SKM-1 treated with dmso at 0.1 percent for 144 hours (cell line): ENCODE data around the gene ATG16L1.
A peak's percentile ranks its signal among the peaks of the same experiment; 100 is the strongest.
"Not testable (repeated sequence)": the region's sequence is repeated elsewhere in the genome, so short reads cannot be mapped to it uniquely, and the experiment has no call there.

Experiments used
- DNase-seq: peaks from one replicate; lab custom pipeline; 2025; ENCODE audit not compliant: unreplicated experiment; lab: John Stamatoyannopoulos, UW

The ATG16L1 gene

DNA sequence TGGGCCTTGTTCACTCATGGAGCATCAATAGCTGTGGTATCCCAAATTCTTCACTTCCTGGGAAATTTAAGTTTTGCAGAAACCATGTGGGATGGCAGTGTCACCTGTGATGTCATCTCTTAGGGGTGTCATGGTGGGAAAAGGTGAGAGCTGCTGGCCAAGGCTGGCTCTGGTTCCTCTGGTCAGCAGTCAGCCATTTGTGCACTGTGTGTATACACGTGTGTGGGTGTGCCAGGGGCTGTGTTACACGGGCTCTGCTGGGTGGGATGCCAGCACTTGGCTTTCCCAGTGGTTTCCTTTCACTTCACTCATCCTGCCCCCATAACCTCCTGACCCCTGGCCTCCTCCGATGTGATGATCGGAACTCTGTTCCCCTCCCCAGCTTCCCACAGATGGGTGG, 77.4 kb downstream of the ATG16L1 start:
- no peak for DNase-seq

DNA sequence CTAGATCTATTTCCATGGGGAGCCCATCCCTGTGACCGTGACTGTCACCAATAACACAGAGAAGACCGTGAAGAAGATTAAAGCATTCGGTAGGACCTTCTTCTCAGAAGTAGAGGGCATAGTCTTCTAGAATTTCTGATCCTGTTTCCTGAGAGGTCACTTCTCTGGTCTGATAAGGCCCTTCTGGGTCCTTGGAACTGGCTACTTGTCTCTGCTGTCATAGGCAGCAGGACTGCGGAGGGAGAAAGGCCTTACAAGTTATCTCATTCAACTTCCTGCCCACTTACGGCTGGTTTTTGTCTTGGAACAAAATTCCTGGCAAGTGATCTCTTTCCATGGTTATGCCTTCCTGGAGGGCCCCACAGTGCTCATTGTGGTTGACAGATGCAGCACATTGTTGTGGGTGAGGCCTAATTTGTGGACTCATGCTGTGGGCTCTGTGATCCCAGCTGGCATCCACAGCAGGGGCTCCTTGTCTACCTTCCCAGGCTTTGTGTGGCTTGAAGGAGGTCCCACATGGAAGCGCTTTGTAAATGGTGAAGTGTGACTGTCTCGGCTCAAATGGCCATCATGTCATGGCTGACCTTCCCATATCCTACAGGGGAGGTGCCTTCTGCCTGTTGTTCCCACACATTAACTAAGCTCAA, 78.1 kb downstream of the ATG16L1 start:
- DNase-seq = no peak

DNA sequence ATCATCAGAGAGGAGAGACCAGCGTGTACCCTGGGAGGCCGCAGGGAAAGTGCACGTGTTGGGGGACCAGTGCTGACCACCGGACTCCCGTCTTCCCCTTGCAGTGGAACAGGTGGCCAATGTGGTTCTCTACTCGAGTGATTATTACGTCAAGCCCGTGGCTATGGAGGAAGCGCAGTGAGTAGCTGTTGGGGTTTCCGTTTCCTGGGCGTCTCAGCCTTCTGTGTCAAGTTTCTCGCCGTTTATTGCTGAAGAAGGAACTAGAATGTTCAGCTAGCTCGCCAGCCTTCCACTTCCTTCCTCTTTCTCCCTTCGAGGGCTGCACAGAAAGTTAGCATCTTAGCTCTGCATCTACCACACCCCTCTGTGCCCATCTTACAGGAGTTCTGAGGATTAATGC, 80.1 kb downstream of the ATG16L1 start:
- peak; percentile 99 for DNase-seq

DNA sequence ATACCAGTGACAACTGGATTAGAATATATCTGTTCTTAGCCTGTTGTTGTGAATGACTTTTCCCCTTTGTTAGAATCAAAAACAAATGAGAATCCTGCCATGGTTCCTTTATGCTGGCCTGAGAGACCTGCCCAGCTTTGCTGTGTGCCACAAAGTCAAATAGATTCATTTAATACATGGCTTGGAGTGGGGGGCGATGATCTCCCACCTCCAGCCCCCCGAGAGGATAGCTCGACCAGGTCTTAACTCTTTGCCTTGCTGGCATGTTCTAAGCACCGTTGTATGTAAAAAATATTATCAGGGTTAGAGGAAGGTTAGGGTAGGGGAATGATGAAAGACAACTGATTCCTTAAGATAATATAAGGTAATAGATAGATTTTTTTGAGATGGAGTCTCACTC, 80.7 kb downstream of the ATG16L1 start:
- DNase-seq = no peak

DNA sequence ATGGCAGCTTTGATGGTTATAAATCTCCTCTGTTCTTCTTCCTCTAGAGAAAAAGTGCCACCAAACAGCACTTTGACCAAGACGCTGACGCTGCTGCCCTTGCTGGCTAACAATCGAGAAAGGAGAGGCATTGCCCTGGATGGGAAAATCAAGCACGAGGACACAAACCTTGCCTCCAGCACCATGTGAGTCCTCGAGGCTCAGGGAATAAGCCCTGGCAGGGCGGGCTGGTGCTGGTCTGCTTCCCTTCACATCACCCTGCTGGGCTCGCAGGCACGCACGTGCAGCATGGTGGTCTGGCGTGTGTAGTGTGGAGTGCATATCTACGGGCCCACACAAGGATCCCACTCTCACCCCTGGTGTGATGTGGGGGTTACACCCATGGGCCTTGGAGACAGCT, 83.4 kb downstream of the ATG16L1 start:
- no peak for DNase-seq

DNA sequence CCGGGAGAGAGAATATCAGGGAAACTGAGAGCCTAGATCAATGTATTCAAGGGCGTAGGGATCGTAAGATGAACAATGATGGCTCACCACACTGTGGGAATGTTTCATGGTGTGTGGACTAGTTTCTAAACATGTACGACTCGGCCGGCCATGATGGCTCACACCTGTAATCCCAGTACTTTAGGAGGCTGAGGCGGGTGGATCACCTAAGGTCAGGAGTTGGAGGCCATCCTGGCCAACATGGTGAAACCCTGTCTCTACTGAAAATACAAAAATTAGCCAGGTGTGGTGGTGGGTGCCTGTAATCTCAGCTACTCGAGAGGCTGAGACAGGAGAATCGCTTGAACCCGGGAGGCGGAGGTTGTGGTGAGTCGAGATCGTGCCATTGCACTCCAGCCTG, 84.6 kb downstream of the ATG16L1 start:
- not testable (repeated sequence) for DNase-seq

DNA sequence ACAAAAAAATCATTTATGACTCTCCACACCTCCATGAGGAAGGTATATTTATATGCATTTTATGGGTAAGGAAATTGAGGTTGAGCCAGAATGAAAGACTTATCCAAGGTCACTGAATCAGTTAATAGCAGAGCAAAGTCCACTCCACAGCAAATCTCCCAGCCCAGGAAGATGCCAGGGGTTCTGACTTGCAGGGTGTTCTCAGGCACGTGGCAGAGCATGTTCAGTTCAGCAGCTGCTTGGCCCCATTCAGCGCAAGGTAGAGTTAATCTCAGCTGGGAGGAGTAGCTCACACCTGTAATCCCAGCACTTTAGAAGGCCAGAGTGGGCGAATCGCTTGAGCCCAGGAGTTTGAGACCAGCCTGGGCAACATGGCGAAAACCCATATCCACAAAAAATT, 85.1 kb downstream of the ATG16L1 start:
- DNase-seq = no peak

DNA sequence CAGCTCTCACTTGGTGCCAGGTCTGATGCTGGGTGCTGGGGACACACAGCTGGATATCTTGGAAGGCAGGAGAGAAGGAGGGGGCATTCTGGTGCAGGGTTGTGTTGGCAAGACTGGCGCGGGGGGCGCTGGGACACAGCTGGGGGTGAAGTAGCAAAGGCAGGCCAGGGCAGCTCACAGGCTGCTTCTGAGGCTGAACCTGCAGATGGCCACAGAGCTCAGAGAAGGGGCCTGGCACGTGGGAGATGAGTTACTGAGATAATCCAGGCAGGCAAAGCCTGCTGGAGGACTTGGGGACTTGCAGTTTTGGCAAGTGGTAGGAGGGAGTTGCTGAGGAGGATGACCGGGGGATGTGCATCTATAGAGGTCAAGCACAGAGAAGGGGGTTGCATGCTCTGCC, 86.6 kb downstream of the ATG16L1 start:
- no peak for DNase-seq

DNA sequence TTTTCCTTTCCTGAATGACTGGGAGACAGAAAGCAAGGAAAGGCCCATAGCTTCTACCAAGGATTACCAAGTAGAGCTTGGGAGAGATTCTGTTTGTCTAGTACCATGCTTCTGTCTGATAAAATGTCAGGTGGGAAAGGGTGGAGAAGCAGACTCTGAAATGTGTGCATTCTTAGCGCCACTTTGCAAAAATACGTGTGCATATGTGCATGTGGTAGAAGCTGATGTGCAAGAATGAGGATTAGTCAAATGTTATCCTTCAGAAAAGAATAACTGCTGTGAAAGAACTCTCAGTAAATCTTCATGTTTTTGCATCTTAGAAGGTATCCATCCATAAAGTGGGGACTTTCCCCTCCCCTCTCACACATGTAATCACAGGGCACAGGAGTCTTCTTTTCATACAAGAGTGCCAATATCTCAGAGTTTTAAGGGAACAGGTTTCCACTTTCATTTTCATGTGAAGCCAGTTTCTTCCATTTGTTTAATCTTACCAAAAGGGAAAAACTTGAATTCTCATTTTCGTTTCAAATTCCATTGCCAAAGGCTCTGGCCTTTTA, 87.4 kb downstream of the ATG16L1 start:
- no peak for DNase-seq

DNA sequence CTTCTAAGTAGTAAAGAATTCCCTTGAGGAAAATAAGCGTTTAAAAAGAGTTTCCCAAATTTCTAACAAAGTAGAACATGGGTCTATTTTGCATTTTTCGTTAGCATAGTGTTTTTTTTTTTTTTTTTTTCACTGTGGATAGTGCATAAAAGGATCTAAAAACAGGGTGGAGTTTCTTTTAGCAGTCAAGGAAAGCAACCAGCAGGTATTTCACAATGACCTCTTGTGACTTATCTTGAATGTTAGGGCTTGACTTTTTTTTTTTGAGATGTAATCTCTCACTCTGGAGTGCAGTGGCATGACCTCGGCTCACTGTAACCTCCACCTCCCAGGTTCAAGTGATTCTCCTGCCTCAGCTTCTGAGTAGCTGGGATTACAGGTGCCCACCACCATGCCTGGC, 88.0 kb downstream of the ATG16L1 start:
- DNase-seq = peak; percentile 20

DNA sequence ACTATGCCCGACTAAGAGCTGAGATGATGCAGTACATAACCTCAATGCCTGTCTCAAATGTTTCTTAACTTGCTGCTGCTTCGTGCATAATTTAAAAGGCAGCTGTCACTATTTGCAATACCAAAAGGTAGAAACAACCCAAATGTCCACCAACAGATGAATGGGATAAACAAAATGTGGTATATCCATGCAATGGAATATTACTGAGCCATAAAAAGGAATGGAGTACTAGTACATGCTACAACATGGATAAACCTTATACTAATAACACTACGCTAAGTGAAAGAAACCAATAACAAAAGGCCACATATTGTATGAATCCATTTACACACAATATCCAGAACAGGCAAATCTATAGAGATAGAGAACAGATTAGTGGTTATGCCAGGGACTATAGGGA, 89.8 kb downstream of the ATG16L1 start:
- DNase-seq = no peak

DNA sequence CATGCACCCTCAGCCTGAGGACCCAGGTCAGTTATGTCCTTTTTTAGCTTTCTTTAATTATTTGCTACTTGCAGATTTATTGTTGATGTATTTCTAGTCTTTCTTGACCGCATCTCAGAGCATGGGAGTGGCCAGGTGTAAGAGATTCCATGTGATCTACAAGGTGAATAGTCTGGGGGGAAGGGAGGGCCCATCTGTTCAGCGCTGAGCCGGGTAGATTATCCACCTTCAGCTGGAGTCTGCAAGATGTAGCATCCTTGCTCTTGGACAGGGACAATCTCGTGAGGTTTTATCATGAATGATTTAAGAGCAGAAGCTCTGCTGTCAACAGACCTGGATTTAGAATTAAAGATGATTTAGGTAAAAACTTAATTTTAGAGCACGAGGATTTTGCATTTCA, 90.8 kb downstream of the ATG16L1 start:
- no peak for DNase-seq

DNA sequence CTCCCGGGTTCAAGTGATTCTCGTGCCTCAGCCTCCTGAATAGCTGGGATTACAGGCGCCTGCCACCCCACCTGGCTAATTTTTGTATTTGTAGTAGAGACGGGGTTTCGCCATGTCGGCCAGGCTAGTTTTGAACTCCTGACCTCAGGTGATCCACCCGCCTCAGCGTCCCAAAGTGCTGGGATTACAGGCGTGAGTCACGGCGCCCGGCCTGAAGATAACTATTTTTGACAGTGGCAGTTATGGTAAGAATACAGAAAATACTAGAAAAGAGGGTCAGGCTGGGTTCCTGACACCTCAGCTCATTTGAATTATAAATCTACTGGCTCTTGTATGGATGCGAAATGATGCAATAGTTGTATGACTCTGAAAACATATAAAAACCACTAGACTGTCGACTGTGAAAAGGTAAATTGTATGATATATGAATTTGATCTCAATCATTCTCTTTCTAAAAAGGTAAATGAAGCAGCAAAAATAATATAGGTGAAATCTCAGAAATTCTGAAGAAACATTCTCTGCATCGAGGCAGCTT, 91.8 kb downstream of the ATG16L1 start:
- no peak for DNase-seq
